HG03558 (cell line): Measurements from ENCODE around the gene GALNT6.

ENCODE experiments used
- ATAC-seq: cut with Tn5 transposase; IDR thresholded peaks from one replicate; pipeline ENCODE4 v1.9.1; 2021; ENCODE audit warnings: moderate number of reproducible peaks; ENCODE audit not compliant: unreplicated experiment; ENCODE audit errors: extremely low read depth

GALNT6 gene, protein sequence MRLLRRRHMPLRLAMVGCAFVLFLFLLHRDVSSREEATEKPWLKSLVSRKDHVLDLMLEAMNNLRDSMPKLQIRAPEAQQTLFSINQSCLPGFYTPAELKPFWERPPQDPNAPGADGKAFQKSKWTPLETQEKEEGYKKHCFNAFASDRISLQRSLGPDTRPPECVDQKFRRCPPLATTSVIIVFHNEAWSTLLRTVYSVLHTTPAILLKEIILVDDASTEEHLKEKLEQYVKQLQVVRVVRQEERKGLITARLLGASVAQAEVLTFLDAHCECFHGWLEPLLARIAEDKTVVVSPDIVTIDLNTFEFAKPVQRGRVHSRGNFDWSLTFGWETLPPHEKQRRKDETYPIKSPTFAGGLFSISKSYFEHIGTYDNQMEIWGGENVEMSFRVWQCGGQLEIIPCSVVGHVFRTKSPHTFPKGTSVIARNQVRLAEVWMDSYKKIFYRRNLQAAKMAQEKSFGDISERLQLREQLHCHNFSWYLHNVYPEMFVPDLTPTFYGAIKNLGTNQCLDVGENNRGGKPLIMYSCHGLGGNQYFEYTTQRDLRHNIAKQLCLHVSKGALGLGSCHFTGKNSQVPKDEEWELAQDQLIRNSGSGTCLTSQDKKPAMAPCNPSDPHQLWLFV

GRCh38 chr12:51391283-51392123 lies at the start of gene GALNT6:
Gene GALNT6, minus strand, starts transcription at chr12:51391406. Its CDS starts 11,625 bp downstream, at chr12:51379781.
- no peak for ATAC-seq

DNA sequence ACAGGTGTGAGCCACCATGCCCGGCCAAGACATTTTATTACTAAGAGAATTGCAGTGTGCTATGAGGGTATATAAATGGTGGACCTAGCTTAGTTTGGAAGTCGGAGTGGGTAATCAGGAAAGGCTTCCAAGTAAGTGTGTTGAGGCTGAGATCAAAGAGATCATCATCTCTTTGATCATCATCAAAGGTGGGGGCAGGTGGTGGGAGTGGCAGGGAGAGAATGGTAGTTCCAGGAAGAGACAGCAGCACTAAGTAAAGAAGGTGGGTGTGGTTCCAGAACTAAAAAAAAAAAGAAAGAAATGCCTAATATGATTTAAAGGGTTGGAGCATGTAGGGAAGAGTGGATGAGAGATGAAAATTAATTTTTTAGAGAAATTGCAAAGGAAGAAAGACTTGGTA lies 48.1 kb upstream of the GALNT6 start:
- ATAC-seq, result no peak

DNA sequence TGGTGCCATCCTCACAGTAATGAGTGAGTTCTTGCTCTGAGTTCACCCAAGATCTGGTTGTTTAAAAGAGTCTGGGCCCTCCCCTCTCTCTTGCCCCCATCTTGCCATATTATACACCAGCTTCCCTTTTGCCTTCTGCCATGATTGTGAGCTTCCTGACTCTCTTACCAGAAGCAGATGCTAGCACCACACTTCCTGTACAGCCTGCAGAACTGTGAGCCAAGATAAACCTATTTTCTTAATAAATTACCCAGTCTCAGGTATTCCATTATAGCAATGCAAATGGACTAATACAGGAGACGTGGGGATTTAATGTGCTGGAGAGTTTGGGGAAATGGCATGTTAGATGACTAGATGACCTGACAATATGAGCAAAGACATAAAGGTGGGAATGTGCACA lies 46.2 kb upstream of the GALNT6 start:
- no peak for ATAC-seq

GRCh38 chr12:51434305-51434704 lies 43.1 kb upstream of the GALNT6 start:
- no peak for ATAC-seq

GRCh38 chr12:51432921-51433320 lies 41.7 kb upstream of the GALNT6 start:
- no peak for ATAC-seq

GRCh38 chr12:51430196-51430895 lies 39.1 kb upstream of the GALNT6 start:
- no peak for ATAC-seq

- ATAC-seq, result no peak
These were observed 38.5 kb upstream of the GALNT6 start for GRCh38 chr12:51429700-51430099.

DNA sequence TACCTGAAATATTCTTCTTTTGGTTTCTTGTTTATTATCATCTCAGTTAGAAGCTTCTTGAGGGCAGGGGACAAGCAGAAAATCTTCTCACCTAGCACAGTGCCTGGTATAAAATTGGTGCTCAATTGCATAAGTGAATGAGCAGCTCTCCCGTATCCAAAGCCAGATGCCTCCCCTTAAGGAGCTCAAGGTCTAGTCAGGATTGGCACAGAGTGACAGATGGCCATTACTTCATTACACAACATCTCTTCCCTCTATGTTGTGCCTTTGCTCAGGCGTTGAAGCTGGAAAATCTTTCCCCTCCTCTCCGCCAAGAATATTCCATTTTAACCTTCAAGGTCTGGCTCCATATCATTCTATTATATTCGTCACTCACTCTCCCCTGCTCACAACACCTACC lies 37.0 kb upstream of the GALNT6 start:
- ATAC-seq, result no peak

GRCh38 chr12:51424662-51425539 lies 33.7 kb upstream of the GALNT6 start, which contains the start of gene SLC4A8:
Gene SLC4A8, plus strand, starts transcription at chr12:51424831. Its CDS starts 157 bp downstream, at chr12:51424988.
- ATAC-seq, result peak; percentile 58

- ATAC-seq, result no peak
These were observed 33.0 kb upstream of the GALNT6 start for GRCh38 chr12:51424094-51424661.

- ATAC-seq, result no peak
These were observed 30.2 kb upstream of the GALNT6 start for GRCh38 chr12:51421266-51421884.

GRCh38 chr12:51419425-51420193 lies 28.4 kb upstream of the GALNT6 start:
- ATAC-seq, result no peak

GRCh38 chr12:51417826-51418225 lies 26.6 kb upstream of the GALNT6 start:
- no peak for ATAC-seq

GRCh38 chr12:51415931-51416330 lies 24.7 kb upstream of the GALNT6 start:
- ATAC-seq, result no peak

DNA sequence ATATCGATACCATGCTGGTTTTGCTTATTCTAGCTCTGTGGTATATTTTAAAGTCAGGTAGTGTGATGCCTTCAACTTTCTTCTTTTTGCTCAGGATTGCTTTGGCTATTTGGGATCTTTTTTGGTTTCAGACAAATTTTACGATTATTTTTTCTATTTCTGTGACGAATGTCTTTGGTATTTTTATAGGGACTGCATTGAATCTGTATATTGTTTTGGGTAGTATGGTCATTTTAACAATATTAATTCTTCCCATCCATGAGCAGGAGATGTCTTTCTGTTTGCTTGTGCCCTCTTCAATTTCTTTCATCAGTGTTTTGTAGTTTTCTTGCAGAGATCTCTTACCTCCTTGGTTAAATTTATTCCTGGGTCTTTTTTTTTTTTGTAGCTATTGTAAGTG lies 22.6 kb upstream of the GALNT6 start:
- no peak for ATAC-seq

- ATAC-seq, result no peak
These were observed 21.9 kb upstream of the GALNT6 start for GRCh38 chr12:51413149-51413548.

GRCh38 chr12:51409846-51410245 lies 18.6 kb upstream of the GALNT6 start:
- ATAC-seq, result no peak

DNA sequence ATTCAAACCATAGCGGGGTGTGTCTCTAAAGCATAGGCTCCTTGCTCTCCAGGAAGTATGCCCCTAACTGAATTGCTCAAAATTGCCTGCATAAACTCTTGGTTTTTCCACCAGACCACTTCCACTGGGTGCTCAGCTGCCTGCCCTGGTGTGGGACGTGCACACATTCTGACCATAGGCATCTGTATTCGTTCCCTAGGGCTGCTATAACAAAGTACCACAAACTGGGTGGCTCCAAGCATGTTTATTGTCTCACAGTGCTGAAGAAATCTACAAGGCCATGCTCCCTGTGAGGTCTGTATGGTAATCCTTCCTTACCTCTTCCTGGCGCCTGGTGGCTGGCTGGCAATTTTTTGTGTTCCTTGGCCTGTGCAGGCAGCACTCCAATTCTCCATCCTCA lies 16.4 kb upstream of the GALNT6 start:
- no peak for ATAC-seq
